ENCODE data around the gene PTPRN2. TPM values are rescaled to one million over a fixed set of nuclear protein-coding genes. Genes with fewer than 3 reads are reported as not detected.

The PTPRN2 gene
- total and polyA plus RNA-seq, 2 of the 13 experiments (the other 11 are each of a cell fraction or from before 2014, with no cell fraction given) = 2.5 to 24.2 TPM

- TF ChIP-seq, protein P1, sequence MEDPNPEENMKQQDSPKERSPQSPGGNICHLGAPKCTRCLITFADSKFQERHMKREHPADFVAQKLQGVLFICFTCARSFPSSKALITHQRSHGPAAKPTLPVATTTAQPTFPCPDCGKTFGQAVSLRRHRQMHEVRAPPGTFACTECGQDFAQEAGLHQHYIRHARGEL (CRISPR knock-in tag; IDR thresholded peaks at IDR 0.05) = no peak
- TF ChIP-seq MED8 (CRISPR knock-in tag; IDR thresholded peaks at IDR 0.05; ENCODE audit: insufficient replicate concordance) (no peak), ERF (CRISPR knock-in tag; IDR thresholded peaks at IDR 0.05) (peak; percentile 74; the same call in 1 of the 2 replicates), PAX8 (CRISPR knock-in tag; IDR thresholded peaks at IDR 0.05; ENCODE audit: borderline replicate concordance) (no peak), FOXJ3 (CRISPR knock-in tag; IDR thresholded peaks at IDR 0.05; ENCODE audit: borderline replicate concordance) (peak; percentile 63; the same call in 1 of the 2 replicates), HDAC2 (CRISPR knock-in tag; IDR thresholded peaks at IDR 0.05) (peak; percentile 86), IKZF4 (CRISPR knock-in tag; IDR thresholded peaks at IDR 0.05; ENCODE audit: borderline replicate concordance, low read depth, not compliant biosample characterization) (no peak), ZNF609 (CRISPR knock-in tag; IDR thresholded peaks at IDR 0.05; ENCODE audit: borderline replicate concordance) (peak; percentile 42; the same call in 1 of the 2 replicates), KDM5B (CRISPR knock-in tag; IDR thresholded peaks at IDR 0.05; ENCODE audit: borderline replicate concordance) (peak; percentile 78; the same call in 1 of the 2 replicates), SAP130 (CRISPR knock-in tag; IDR thresholded peaks at IDR 0.05; ENCODE audit: low read depth) (peak; percentile 81), ZNF652 (CRISPR knock-in tag; IDR thresholded peaks at IDR 0.05; ENCODE audit: borderline replicate concordance, low read depth) (0 out of 2 replicates have a peak, but pooled peaks have one; percentile 9), TRIM24 (CRISPR knock-in tag; IDR thresholded peaks at IDR 0.05) (no peak), ZSCAN21 (CRISPR knock-in tag; IDR thresholded peaks at IDR 0.05; ENCODE audit: borderline replicate concordance) (no peak), ZNF724P (CRISPR knock-in tag; IDR thresholded peaks at IDR 0.05; ENCODE audit: borderline replicate concordance) (no peak), CBFB (CRISPR knock-in tag; IDR thresholded peaks at IDR 0.05) (peak; percentile 54; the same call in 1 of the 2 replicates), TARDBP (CRISPR knock-in tag; IDR thresholded peaks at IDR 0.05) (peak; percentile 52; the same call in 1 of the 2 replicates)
- TF ChIP-seq, protein P2, sequence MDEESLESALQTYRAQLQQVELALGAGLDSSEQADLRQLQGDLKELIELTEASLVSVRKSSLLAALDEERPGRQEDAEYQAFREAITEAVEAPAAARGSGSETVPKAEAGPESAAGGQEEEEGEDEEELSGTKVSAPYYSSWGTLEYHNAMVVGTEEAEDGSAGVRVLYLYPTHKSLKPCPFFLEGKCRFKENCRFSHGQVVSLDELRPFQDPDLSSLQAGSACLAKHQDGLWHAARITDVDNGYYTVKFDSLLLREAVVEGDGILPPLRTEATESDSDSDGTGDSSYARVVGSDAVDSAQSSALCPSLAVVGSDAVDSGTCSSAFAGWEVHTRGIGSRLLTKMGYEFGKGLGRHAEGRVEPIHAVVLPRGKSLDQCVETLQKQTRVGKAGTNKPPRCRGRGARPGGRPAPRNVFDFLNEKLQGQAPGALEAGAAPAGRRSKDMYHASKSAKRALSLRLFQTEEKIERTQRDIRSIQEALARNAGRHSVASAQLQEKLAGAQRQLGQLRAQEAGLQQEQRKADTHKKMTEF (CRISPR knock-in tag; IDR thresholded peaks at IDR 0.05) = peak; percentile 55; the same call in 1 of the 2 replicates
- TF ChIP-seq, protein P3, sequence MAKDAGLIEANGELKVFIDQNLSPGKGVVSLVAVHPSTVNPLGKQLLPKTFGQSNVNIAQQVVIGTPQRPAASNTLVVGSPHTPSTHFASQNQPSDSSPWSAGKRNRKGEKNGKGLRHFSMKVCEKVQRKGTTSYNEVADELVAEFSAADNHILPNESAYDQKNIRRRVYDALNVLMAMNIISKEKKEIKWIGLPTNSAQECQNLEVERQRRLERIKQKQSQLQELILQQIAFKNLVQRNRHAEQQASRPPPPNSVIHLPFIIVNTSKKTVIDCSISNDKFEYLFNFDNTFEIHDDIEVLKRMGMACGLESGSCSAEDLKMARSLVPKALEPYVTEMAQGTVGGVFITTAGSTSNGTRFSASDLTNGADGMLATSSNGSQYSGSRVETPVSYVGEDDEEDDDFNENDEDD (CRISPR knock-in tag; IDR thresholded peaks at IDR 0.05; ENCODE audit: borderline replicate concordance) = peak; percentile 49; the same call in 1 of the 2 replicates
- TF ChIP-seq, protein P4, sequence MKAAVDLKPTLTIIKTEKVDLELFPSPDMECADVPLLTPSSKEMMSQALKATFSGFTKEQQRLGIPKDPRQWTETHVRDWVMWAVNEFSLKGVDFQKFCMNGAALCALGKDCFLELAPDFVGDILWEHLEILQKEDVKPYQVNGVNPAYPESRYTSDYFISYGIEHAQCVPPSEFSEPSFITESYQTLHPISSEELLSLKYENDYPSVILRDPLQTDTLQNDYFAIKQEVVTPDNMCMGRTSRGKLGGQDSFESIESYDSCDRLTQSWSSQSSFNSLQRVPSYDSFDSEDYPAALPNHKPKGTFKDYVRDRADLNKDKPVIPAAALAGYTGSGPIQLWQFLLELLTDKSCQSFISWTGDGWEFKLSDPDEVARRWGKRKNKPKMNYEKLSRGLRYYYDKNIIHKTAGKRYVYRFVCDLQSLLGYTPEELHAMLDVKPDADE (CRISPR knock-in tag; IDR thresholded peaks at IDR 0.05) = no peak
- TF ChIP-seq, protein P5, sequence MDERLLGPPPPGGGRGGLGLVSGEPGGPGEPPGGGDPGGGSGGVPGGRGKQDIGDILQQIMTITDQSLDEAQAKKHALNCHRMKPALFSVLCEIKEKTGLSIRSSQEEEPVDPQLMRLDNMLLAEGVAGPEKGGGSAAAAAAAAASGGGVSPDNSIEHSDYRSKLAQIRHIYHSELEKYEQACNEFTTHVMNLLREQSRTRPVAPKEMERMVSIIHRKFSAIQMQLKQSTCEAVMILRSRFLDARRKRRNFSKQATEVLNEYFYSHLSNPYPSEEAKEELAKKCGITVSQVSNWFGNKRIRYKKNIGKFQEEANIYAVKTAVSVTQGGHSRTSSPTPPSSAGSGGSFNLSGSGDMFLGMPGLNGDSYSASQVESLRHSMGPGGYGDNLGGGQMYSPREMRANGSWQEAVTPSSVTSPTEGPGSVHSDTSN (CRISPR knock-in tag; IDR thresholded peaks at IDR 0.05) = no peak
Observed at GRCh38 chr7:157555313-157555712, 1032.3 kb downstream of the PTPRN2 start (continued).
